ENCODE results near the gene U2AF2. TPM values are rescaled to one million over a fixed set of nuclear protein-coding genes. Genes with fewer than 3 reads are reported as not detected.

Gene U2AF2
- 89.2 and 92.1 TPM in 2 replicates for total RNA-seq

GRCh38 chr19:55654868-55655647, at the start of gene U2AF2:
Gene U2AF2 (plus strand): TSS chr19:55655035. CDS start chr19:55655105, 70 bp downstream.

GRCh38 chr19:55605637-55606470, 49.0 kb upstream of the U2AF2 start, which contains the start of gene ZNF865:
Gene ZNF865 (plus strand): TSS chr19:55605647. CDS start chr19:55613619, 7,972 bp downstream.

GRCh38 chr19:55624109-55625003, 30.5 kb upstream of the U2AF2 start, which contains the start of gene ZNF784:
Gene ZNF784 (minus strand): TSS chr19:55624566. CDS start chr19:55624561, 5 bp downstream.

GRCh38 chr19:55640577-55641425, 14.0 kb upstream of the U2AF2 start, which contains the start of gene ZNF580:
Gene ZNF580 (plus strand): TSS chr19:55641002. CDS start chr19:55642509, 1,507 bp downstream.

DNA sequence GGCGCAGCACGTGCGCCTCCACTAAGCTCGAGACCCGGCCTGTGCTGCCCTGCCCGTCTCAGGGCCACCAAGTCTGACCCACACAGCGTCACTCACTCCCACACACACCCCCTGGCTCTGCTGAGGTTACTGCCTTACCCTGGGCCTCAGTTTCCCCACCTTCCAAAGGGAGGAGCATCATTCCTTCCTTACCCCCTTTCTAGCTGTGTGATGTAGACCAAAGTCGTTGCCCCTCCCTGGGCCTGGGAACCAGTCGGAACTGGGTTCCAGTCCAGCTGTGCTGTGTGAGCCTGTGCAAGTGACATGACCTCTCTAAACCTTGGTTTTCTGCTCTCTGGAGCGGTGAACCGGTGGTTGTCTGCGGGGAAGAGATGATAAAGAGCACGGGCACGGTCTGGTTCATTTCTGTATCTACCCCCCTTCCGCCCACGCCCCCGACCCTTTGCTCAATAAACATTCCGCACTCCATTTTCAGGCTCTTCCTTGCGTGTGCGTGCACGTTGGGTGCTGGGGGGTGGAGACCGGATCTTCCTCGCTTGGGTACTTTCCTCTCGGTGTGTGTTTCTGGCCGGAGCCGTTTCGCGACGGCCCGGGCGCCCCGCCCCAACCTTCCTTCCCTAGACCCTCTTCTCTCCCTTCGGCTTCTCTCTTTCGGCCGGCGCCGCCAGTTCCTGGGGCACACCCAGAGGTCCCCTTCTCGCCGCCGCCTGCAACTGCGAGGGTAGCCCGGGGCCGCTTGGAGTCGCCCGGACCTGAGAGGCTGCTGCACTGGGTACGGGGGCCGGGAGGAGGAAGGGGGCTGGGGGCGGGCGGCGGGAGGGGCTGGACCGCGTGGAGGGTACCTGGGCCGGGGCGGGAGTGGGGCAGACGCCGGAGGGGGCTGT, 11.6 kb upstream of the U2AF2 start, which contains the start of gene ZNF581:
Gene ZNF581 (plus strand): TSS at position 647 of the 884 bp plus-strand sequence. CDS start 923 bp downstream, outside the sequence.

DNA sequence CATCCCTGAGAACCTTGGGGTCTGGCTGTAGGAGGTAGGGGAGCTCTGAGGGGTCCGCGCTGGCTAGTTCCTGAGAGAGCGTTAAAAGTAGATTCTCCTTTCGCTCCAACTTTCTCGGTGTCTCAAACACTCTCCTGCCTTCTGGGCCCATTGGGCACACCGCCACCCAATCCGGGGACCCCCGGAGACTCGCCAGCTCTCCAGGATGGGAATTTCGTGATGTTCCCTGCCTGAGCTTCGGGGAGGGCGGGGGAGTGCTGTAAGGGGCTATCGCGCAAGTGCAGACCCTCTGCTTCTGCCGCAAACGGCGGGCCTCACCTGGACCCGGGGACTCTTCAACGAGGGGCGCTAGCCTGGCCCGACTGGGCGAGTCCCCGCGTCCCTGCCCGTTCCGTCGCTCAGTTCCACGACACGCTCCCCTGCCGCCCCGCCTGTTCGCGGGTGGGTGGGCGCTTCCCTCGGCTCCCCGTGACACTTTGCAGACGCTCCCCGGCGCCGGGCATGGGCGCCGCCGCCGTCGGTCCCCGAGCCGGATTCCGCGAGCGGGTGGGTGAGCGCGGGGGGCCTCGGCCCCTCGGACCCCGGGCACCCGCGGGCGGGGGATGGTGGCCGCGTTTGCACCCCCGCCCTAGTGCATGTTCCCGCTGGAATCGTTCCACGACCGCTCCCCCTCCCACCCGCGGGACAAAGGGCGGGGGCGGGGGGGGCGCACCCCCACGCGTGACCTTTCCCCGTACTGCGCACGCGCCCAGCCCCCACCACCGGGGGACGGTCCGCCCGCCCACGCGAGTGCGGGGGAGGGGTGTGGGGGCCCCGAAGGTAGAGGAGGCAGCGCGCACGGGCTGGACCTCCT, 6.9 kb upstream of the U2AF2 start, which contains the start of gene CCDC106:
Gene CCDC106 (plus strand): TSS at position 481 of the 853 bp plus-strand sequence. CDS start 835 bp downstream, outside the sequence.

DNA sequence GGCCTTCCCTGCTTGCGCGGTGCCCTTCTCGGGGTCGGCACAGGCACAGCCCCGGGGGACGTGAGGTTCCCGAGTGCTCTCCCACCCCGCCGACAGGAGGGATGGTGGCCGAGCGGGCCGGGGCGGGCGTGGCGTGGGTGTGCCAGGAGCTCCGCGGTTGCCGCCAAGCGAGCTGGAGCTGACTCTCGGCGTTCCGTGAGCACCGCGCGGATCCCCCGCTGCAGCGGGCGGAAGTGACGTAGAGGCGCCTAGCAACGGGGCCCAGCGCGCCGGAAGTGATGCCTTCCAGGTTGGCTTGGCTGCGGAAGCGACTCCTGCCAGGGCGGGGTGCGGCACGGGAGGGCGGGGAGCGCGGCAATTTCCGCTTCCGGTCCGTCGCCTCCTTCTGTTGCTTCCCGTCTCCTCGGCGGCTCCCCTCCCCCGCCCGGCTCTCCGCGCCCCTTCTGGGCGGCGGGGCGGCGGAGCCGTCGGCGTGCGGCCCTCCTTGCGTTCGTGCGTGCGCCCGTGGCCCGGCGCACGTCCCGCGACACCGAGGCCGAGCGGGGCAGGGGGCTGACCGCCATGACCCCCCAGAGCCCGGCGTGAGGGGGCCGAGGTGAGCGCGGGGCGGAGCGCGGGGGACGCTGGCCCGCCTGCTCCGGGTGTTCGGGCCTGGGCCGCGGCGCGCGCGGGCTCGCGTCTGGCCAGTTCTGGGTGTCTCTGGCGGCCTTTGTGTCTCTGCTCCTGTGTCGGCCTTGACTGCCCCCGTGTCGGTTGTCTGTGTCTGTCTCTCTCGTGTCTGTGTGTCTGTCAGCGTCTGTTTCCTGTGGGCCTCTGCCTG, 20.2 kb downstream of the U2AF2 start, which contains the start of gene EPN1:
Gene EPN1 (plus strand): TSS at position 386 of the 820 bp plus-strand sequence. CDS start 3,402 bp downstream, outside the sequence.

Other genes with a start within 250 kb of the U2AF2 start
- gene UBE2S, start 247.2 kb upstream of the U2AF2 start, total RNA-seq, result 18.5 and 42.2 TPM in 2 replicates
- not detected in 2 replicates for gene SHISA7, start 211.7 kb upstream of the U2AF2 start, total RNA-seq
- 49.2 and 88.9 TPM in 2 replicates for gene ISOC2, start 193.4 kb upstream of the U2AF2 start, total RNA-seq
- not detected in 2 replicates for gene C19orf85, start 190.3 kb upstream of the U2AF2 start, total RNA-seq
- 0.48 and 1.1 TPM in 2 replicates for gene ZNF628, start 178.4 kb upstream of the U2AF2 start, total RNA-seq
- 7.9 and 11.1 TPM in 2 replicates for gene NAT14, start 169.8 kb upstream of the U2AF2 start, total RNA-seq
- 0.24 TPM in 1 of 2 replicates, not detected in the other for gene SSC5D, start 166.6 kb upstream of the U2AF2 start, total RNA-seq
- gene SBK2, start 117.9 kb upstream of the U2AF2 start, total RNA-seq, result 0.72 TPM in 1 of 2 replicates, not detected in the other
- not detected in 2 replicates for gene SBK3, start 109.5 kb upstream of the U2AF2 start, total RNA-seq
- 3.8 and 5.5 TPM in 2 replicates for gene ZNF579, start 74.2 kb upstream of the U2AF2 start, total RNA-seq
- gene FIZ1, start 55.5 kb upstream of the U2AF2 start, total RNA-seq, result 2.7 and 9.0 TPM in 2 replicates
- gene ZNF524, start 54.7 kb upstream of the U2AF2 start, total RNA-seq, result 13.0 and 33.0 TPM in 2 replicates
- gene ZNF865, start 49.4 kb upstream of the U2AF2 start, total RNA-seq, result 1.4 and 2.1 TPM in 2 replicates
- gene ZNF784, start 30.5 kb upstream of the U2AF2 start, total RNA-seq, result 2.3 and 3.4 TPM in 2 replicates
- gene ZNF580, start 14.0 kb upstream of the U2AF2 start, total RNA-seq, result 0.43 and 3.1 TPM in 2 replicates
- 27.5 and 40.1 TPM in 2 replicates for gene ZNF581, start 11.4 kb upstream of the U2AF2 start, total RNA-seq
- 3.4 and 4.1 TPM in 2 replicates for gene CCDC106, start 6.8 kb upstream of the U2AF2 start, total RNA-seq
- gene EPN1, start 20.2 kb downstream of the U2AF2 start, total RNA-seq, result 44.3 and 50.5 TPM in 2 replicates
- 0.24 TPM in 1 of 2 replicates, not detected in the other for gene NLRP9, start 83.4 kb downstream of the U2AF2 start, total RNA-seq
- not detected in 2 replicates for gene RFPL4A, start 104.1 kb downstream of the U2AF2 start, total RNA-seq
- not detected in 2 replicates for gene RFPL4AL1, start 114.1 kb downstream of the U2AF2 start, total RNA-seq
- gene NLRP11, start 177.0 kb downstream of the U2AF2 start, total RNA-seq, result not detected in 2 replicates
- gene NLRP4, start 181.5 kb downstream of the U2AF2 start, total RNA-seq, result not detected in 2 replicates